GM21619 (cell line): ENCODE results near the gene UNK.
"Not testable (repeated sequence)": the region's sequence is repeated elsewhere in the genome, so short reads cannot be mapped to it uniquely, and the experiment has no call there.

Source experiments
- ATAC-seq: cut with Tn5 transposase; IDR thresholded peaks from one replicate; pipeline ENCODE4 v1.9.1; 2021; ENCODE audit not compliant: unreplicated experiment

The UNK gene

GRCh38 chr17:75771334-75772281 lies 13.0 kb upstream of the UNK start:
- ATAC-seq: no peak

GRCh38 chr17:75773121-75773807 lies 11.3 kb upstream of the UNK start:
- ATAC-seq: no peak

DNA sequence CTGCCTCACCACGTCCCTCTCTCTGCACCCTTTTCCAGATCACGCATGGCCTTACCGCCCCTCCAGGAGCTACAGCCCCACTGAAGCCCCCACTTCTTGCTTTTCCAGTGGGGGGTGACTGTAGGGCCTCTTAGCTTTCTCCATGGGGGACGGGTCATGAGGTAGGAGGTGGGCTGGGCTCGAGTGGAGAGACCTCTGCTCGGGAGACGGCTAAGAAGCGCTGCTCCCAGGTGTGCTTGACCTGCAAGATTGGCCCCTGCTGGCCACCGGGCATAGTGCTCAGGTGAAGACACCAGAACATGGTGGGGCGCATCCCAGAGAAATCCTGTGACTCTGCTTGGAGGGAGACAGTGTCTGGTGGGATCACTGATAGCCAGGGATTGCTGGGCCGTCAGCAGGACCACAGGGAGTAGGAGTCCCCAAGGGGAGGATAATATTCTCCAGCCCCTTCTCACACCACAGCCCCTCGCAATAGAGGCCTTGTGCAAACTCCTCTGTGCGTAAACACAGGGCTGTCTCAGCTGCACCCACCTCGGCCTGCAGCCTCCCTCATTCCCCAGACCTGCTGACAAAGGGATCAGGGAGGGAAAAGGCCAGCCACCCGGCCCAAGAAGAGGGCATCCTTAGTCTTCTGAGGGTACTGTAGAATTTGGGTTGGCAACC lies 10.7 kb upstream of the UNK start:
- ATAC-seq: no peak

- no peak for ATAC-seq
Observed at GRCh38 chr17:75774471-75774990, 10.1 kb upstream of the UNK start.

DNA sequence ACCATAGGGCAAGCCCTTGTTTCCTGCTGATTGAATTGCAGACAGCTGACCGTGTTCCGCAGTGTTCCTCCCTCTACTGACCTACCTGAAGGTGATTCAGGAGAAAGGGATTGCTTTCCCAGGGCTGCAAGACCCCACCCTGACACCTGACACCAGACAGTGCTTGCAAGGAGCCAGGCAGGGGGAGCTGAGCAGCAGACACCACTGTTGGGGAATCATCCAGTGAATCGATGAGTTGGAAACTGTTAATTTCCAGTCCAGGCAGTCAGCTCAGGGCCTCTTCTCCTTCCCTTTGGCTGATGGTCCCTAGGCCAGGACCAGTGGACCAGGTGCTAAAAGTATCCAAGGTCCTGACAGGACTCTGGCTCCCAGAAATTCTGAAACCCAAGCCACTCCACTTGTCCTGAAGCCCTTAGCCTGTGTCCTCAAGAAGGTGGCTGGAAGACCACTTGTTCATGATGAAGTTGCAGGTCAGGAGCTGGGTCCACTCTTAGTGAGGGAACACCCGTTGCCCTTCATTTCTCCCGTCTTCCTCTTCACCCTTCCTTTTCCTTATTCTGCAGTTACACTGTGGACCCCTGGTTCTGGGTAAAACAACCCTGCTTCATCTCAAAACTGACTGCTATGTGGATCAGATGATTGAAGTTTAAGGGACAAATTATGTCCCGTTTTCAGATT lies 9.5 kb upstream of the UNK start:
- no peak for ATAC-seq

DNA sequence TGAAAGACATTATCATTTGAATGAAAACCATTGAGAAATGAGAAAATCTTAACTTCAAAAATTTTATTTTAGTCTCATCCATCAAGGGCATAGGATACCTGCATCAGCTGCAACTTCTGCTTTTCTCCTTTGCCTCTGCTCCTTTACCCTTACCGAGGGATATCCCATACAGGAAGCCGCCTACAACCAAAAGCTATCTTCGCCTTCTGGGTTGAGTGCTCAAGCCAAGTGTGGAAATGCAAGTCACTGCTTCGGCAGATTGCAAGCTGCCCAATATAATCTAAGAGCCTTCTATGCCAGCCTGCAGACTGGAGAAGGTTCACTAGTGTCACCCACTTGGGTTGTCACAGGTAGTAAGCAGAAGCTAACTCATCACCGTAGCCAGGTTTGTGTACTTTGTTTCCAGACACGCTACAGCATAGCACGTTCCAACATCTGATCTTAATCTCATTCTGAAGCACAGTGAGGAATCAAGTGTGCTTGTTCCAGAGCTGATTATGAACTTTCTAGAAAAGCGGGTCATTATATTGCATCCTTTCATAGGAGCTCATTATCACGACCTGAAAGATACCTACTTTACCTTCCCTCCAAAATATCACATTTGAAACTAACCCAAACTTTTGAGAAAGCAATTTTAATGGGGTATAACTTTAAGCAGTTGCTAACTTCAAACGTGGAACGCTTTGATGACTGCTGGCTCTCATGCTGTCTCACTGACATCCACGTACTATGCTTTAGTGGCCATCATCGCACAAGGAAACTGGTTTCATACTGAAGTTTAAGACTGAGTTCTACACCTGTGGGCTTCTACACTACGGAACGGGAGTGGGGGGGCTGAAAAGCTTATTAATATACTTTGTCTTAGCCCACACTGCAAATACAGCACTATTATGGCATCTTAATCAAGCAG lies 8.0 kb upstream of the UNK start:
- ATAC-seq: no peak

DNA sequence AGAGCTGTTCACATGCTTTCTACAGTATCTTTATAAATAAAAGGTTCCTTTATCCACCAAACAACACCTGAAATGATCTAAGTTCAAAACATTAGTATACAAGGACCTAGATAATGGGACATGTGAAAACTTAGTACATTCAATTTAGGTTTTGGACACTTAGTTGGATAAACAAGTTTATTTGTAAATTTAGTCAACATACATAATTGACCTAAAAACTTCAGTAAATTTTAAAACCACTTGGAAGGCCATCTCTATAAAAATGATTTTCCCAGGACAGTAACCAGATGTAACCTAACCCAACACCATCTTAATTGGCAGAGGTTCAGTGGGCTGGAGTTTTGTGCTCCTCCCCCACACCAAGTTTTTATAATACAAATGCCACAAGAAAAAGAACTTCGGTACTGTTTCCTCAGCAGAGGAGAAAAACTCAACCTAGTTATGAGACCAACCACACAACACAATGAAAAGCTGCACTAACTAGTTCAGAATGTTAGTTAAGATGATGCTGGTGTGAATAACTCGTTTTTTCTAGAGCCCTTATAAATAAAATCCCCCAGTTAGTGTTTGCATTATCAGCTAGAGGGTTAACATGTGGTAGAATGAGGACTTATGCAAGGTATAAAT lies 7.2 kb upstream of the UNK start:
- no peak for ATAC-seq

DNA sequence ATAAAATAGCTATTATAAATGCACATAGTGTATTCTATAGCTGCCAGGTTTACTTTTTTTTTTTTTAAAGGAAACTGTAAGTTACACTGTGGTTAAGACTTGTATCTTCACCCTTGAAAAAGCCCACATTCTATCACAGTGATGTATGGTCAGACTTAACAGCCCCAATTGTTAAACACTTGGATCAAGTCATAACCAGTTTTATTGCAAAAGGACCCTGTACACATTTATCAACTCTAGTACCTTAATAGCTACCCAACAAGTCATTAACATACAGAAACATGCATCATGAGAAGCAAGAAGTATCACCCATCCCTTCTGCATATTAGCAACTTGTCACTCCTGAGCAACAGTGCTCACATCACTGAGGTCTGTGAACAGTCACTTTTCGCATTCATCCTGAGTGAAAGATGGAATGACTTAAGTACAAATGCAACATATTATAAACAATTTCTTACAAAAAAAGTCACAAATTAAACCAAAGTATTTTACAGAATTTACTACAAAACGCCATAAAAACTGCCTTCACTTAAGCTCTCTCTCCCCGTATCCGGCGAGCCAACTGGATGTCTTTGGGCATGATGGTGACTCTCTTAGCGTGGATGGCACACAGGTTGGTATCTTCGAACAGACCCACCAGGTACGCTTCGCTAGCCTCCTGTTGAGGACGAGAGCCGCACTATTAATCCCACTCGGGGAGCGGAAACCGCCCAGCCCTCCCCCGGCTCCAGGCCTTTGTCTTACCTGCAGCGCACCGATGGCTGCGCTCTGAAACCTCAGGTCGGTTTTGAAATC lies 6.3 kb upstream of the UNK start:
- ATAC-seq: not testable (repeated sequence)

- ATAC-seq: no peak
Observed at GRCh38 chr17:75778861-75779249, 5.8 kb upstream of the UNK start.

DNA sequence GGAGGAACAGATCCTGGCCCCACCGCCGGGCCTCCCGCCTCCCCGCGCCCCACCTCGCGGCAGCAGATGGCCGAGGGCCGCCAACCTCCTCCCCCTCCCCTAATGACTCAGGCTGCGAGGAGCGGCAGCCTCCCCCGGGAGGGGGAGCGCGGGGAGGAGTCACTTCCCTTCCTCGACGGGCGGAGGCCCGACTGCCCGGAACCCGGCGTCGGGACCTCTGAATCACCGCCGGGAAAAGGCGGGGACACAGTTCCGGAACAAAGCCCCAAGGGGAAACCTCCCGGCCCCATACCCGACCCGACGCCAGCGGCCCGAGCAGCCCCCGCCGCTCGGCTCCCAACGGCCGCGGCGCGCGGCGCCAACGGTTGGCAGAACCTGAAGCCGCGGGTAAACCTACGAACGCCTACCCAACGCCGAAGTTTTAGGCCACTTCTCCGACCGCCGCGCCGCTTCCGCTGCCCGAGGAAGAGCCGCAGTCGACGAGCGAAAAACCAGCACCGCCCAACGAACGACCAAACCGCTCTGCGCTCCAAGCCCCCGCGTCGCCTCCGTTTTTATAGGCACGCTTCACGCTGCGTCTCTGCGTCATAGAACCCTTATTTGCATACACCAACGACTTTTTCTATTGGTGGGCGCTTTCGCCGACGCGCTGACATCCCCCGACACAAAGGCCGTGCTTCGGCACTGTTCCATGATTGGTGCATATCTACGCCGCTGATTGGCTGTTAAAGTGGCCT lies 5.2 kb upstream of the UNK start:
- peak; percentile 59 for ATAC-seq

GRCh38 chr17:75779987-75780889 lies 4.4 kb upstream of the UNK start:
- no peak for ATAC-seq

DNA sequence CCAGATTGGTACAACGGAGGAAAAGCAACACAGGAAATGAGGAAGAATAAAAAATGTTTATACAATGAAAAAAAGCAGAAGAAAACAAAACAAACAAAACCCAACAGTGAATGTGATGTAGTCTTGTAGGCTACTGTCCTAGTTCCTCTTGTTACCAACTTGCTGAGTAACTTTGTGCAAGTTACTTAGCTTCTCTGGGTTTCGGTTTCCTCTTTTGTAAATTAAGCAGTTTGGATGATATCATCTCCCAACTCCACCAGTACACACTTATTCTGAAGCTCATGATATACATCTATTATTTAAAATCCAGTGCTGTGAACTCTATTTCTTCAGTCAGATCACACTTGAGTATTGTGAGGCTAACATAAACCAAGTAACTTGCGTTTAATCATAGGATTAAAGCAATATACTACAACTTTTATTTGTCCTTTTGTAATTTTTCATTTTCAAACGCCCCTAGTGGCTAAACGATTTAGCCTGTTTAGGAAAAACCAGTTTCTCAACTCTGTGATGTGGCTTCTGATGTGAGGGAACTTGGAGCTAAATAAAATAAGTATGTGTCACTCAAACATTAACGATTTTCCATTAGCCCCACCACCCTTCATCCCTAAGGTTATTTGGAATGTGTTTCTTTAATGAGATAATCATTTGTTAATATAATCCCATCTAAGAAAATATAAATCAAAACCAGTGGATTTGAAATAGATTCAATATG lies 1.4 kb upstream of the UNK start:
- ATAC-seq: no peak

GRCh38 chr17:75783803-75784472 lies 668 bp upstream of the UNK start:
- ATAC-seq: peak; percentile 1

DNA sequence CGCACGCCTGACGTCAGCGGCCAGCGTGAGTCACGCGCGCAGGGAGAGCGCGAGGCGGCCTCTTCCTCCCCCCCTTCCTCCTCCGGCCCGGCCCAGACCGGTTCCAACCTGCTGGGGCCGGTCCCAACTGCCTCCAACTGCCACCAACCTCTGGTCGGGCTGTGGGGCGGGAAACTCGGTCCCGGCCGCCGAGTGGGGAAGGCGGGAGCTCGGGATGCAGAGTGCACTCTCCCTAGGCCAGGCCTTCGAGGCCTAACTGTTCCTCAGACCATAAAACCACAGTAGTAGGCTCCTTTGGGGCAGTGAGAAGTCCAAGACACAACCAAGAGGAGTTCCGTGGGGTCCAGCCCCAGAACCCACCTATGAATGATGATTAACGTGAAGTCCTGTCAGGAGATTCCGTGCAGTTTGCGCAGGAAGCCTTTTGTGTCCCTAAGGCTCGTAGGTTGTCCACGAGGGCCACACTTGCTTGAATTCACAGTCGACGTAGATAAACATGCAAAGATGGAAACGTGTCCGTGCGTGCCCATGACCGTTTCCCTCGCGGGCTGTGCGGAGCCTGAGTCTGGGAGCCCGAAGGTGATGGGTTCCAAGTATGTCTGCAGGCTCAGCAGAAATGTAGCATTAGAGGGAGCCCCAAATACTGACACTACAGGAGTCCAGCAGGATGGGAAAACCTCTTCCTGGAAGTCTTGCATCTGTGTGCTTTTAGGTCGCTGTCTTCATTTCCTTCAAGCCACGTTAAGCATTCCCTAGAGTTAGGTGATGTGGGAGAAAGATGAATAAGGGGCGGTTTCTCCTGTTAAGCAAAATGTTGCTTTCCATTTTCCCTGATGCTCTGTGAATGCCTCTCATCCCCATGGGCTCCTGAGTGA lies 647 bp downstream of the UNK start:
- ATAC-seq: peak; percentile 56

GRCh38 chr17:75791254-75791653 lies 6.6 kb downstream of the UNK start:
- no peak for ATAC-seq
